Measurements from ENCODE around the gene MCM5. TPM values are rescaled to one million over a fixed set of nuclear protein-coding genes. Genes with fewer than 3 reads are reported as not detected.
A peak's percentile ranks its signal among the peaks of the same experiment; 100 is the strongest.

Gene MCM5
- total RNA-seq, 1 experiment from 2014 or later = 274 TPM

- Histone ChIP-seq H2BK20ac (ENCODE audit: low read depth, low read length, poor library complexity, severe bottlenecking) (no peak overlapping the region), H3K27me3 (ENCODE audit: insufficient read depth, low read length) (no peaks in the 10 kb centered on the region), H4K91ac (ENCODE audit: insufficient read length, low read depth, low read length) (no peak overlapping the region), H2AK5ac (ENCODE audit: insufficient read length, low read length) (no peak overlapping the region), H3K14ac (ENCODE audit: insufficient read depth, low read length) (no peak overlapping the region), H3K4me2 (ENCODE audit: insufficient read depth, insufficient read length, low read length) (no peak overlapping the region), H3K9ac (ENCODE audit: extremely low read depth, insufficient read length, low read length) (no peak overlapping the region), H3K27ac (ENCODE audit: insufficient read length, low read depth, low read length) (no peak overlapping the region), H4K8ac (replicated peaks; ENCODE audit: insufficient read length, low read depth, low read length) (no peak overlapping the region), H3K79me1 (ENCODE audit: insufficient read depth, low read depth, low read length, poor library complexity, severe bottlenecking) (no peaks in the 10 kb centered on the region), H4K5ac (ENCODE audit: insufficient read length, low read depth, low read length) (no peak overlapping the region), H3K4me1 (ENCODE audit: insufficient read depth, low read length) (no peaks in the 10 kb centered on the region), H3K9me3 (ENCODE audit: control insufficient read depth, low read depth, low read length) (no peaks in the 10 kb centered on the region), H3K18ac (ENCODE audit: insufficient read length, low read depth, low read length) (no peak overlapping the region), H3T11ph (ENCODE audit: low read length) (no peak overlapping the region), H4K20me1 (ENCODE audit: control insufficient read depth, insufficient read depth, insufficient read length) (no peaks in the 10 kb centered on the region), H2BK12ac (ENCODE audit: insufficient read length, low read depth, low read length) (no peak overlapping the region), H2BK5ac (ENCODE audit: insufficient read length, low read length) (no peak overlapping the region), H3K23me2 (ENCODE audit: insufficient read length, low read depth, low read length, poor library complexity, severe bottlenecking) (no peaks in the 10 kb centered on the region), H2BK120ac (ENCODE audit: low read depth, low read length, poor library complexity, severe bottlenecking) (no peak overlapping the region), H3K79me2 (ENCODE audit: insufficient read depth, low read length) (no peaks in the 10 kb centered on the region), H2AFZ (ENCODE audit: low read length) (no peak overlapping the region), H3K23ac (ENCODE audit: insufficient read length, low read depth, low read length) (no peak overlapping the region), H3K4ac (ENCODE audit: low read depth, low read length) (no peak overlapping the region), H2BK15ac (ENCODE audit: low read depth, low read length) (no peak overlapping the region), H3K56ac (ENCODE audit: insufficient read length, low read depth, low read length) (no peak overlapping the region)
- no CpG with 5 or more reads among the region's 18 CpGs for WGBS (ENCODE audit: extremely low coverage, insufficient read length, low lambda C conversion rate)
- H3K9me3 Mint-ChIP-seq = peaks cover 0 to 3% of the 10 kb centered on the region in 2 experiments; a peak in 1 of 5 replicates
- DNase-seq = no peak
- H3K4me1 Mint-ChIP-seq = peaks cover 19 to 25% of the 10 kb centered on the region in 2 experiments
- TF ChIP-seq CTCF (conservative IDR thresholded peaks at IDR 0.05) = no peak
- H3K27me3 Mint-ChIP-seq (ENCODE audit: low read depth) = peaks cover 5% of the 10 kb centered on the region
- peak overlapping the region in 2 of 3 experiments; percentile 0 to 72; a peak in 4 of 7 replicates for H3K27ac Mint-ChIP-seq
- peaks cover 3 to 6% (median 4%) of the 10 kb centered on the region in 3 experiments; a peak in 6 of 7 replicates for H3K36me3 Mint-ChIP-seq (ENCODE audit: insufficient read depth in 1 of 3, low read depth in 3 of 3)
- no peak overlapping the region for H3K4me3 Mint-ChIP-seq
These were observed 58.8 kb downstream of the MCM5 start for GRCh38 chr22:35458547-35459422.
